ENCODE measurements around the gene PLEKHO2. TPM values are rescaled to one million over a fixed set of nuclear protein-coding genes. Genes with fewer than 3 reads are reported as not detected.

PLEKHO2 gene
- total and polyA plus RNA-seq, 10 of the 15 experiments (the other 5 are each of a cell fraction or from before 2014, with no cell fraction given), result 1.4 to 25.6 (median 20.5) TPM

DNA sequence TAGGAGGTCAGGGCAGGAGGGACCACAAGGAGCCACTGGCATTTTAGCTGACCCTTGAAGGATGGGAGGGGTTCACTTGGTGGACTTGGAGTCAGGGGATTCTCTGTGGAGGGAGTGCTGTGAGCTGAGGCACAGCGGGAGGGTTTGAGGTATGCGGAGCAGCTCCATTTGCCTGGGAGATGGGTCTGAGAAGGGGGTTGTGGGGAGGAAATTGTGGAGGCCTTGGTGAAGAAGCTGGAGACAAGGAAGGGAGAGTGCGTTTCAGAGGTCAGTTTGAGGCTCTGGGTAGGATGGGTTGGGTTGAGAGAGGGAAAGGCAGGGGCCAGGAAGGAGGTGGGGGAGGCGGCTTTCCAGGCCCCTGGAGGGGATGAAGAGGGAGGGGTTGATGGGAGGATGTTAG is 20.2 kb downstream of the PLEKHO2 start:
- H3K79me2 ChIP-seq (ENCODE audit: control insufficient read depth, insufficient read depth, low read length), result peaks cover 8% of the 10 kb centered on the region
- DNase-seq (ENCODE audit: low read depth, low spot score), result no peak
- in situ Hi-C loops (cut with MboI) (no loop called here), intact Hi-C loops (cut with micrococcal nuclease; ENCODE audit: unreplicated experiment) (no loop called here)
- ATAC-seq, result no peak
- H3K4me1 ChIP-seq (ENCODE audit: control insufficient read depth, insufficient read depth, low read length), result peaks cover 6% of the 10 kb centered on the region
- no TSS peak for BruUV-seq (replicated peaks)
- ChIA-PET POLR2A (interaction anchor here (0.9 to 1.7 kb wide), 4 partner anchors 11 to 58 kb away, joined by 3 to 4 read pairs (median 3); no protein-coding TSS in a partner anchor), RAD21 (ENCODE audit: unreplicated experiment) (interaction anchor here (1.0 to 1.3 kb wide), 2 partner anchors 16 to 32 kb away, joined by 3 read pairs; no protein-coding TSS in a partner anchor), CTCF (interaction anchor here (1.3 kb wide), 1 partner anchor 13 kb away, joined by 4 read pairs; no protein-coding TSS in a partner anchor), SMC1A (ENCODE audit: uncharacterized antibody, unreplicated experiment) (interaction anchor here (0.6 to 8.5 kb wide), 6 partner anchors 11 to 130 kb away, joined by 3 to 51 read pairs (median 5); no protein-coding TSS in a partner anchor)
- TF ChIP-seq, protein P1, sequence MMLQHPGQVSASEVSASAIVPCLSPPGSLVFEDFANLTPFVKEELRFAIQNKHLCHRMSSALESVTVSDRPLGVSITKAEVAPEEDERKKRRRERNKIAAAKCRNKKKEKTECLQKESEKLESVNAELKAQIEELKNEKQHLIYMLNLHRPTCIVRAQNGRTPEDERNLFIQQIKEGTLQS (IDR thresholded peaks at IDR 0.05; ENCODE audit: borderline replicate concordance, extremely low read depth, low read depth, low read length), result no peak
- TF ChIP-seq CEBPB (IDR thresholded peaks at IDR 0.05; ENCODE audit: borderline replicate concordance in 1 of 2, low read depth in 2 of 2, low read length in 2 of 2), result no peak
- no peak for TF ChIP-seq RELA (IDR thresholded peaks at IDR 0.05; ENCODE audit: borderline replicate concordance, partially characterized antibody)
- no peak for TF ChIP-seq PAX8 (IDR thresholded peaks at IDR 0.05)
- no peak for TF ChIP-seq TCF7 (IDR thresholded peaks at IDR 0.05; ENCODE audit: borderline replicate concordance)
- no peak for TF ChIP-seq ZNF622 (IDR thresholded peaks at IDR 0.05)
- TF ChIP-seq, protein P2, sequence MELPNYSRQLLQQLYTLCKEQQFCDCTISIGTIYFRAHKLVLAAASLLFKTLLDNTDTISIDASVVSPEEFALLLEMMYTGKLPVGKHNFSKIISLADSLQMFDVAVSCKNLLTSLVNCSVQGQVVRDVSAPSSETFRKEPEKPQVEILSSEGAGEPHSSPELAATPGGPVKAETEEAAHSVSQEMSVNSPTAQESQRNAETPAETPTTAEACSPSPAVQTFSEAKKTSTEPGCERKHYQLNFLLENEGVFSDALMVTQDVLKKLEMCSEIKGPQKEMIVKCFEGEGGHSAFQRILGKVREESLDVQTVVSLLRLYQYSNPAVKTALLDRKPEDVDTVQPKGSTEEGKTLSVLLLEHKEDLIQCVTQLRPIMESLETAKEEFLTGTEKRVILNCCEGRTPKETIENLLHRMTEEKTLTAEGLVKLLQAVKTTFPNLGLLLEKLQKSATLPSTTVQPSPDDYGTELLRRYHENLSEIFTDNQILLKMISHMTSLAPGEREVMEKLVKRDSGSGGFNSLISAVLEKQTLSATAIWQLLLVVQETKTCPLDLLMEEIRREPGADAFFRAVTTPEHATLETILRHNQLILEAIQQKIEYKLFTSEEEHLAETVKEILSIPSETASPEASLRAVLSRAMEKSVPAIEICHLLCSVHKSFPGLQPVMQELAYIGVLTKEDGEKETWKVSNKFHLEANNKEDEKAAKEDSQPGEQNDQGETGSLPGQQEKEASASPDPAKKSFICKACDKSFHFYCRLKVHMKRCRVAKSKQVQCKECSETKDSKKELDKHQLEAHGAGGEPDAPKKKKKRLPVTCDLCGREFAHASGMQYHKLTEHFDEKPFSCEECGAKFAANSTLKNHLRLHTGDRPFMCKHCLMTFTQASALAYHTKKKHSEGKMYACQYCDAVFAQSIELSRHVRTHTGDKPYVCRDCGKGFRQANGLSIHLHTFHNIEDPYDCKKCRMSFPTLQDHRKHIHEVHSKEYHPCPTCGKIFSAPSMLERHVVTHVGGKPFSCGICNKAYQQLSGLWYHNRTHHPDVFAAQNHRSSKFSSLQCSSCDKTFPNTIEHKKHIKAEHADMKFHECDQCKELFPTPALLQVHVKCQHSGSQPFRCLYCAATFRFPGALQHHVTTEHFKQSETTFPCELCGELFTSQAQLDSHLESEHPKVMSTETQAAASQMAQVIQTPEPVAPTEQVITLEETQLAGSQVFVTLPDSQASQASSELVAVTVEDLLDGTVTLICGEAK (IDR thresholded peaks at IDR 0.05; ENCODE audit: borderline replicate concordance), result no peak
- TF ChIP-seq EP300 (IDR thresholded peaks at IDR 0.05; ENCODE audit: borderline replicate concordance in 1 of 2, control insufficient read depth in 1 of 2, low read depth in 2 of 2, low read length in 2 of 2), result no peak
- TF ChIP-seq KLF5 (IDR thresholded peaks at IDR 0.05; ENCODE audit: partially characterized antibody), result no peak
- no peak for TF ChIP-seq ZSCAN29 (IDR thresholded peaks at IDR 0.05)
- no peak for TF ChIP-seq ZNF384 (IDR thresholded peaks at IDR 0.05; ENCODE audit: borderline replicate concordance, low read depth, low read length)
- no peak overlapping the region for H3K4me3 ChIP-seq
- 94% methylated on average over 4 of the region's 4 CpGs for WGBS (ENCODE audit: insufficient coverage, insufficient replicate concordance, low lambda C conversion rate, missing lambda C conversion rate)
- H3K9ac ChIP-seq (ENCODE audit: control insufficient read depth, insufficient read depth, low read length), result no peak overlapping the region
- H3K27me3 ChIP-seq (replicated peaks in 1 of 2; ENCODE audit: control insufficient read depth in 2 of 2, insufficient read depth in 2 of 2, low read length in 1 of 2), result no peaks in the 10 kb centered on the region
- H3K4me2 ChIP-seq (ENCODE audit: control insufficient read depth, insufficient read depth), result no peak overlapping the region
- H3K9me3 ChIP-seq (replicated peaks; ENCODE audit: control insufficient read depth, insufficient read depth, low read length), result no peaks in the 10 kb centered on the region
- no peak overlapping the region for H2AFZ ChIP-seq (ENCODE audit: control insufficient read depth, low read depth, low read length)
- FAIRE-seq, result no peak
- H3K36me3 ChIP-seq (ENCODE audit: control insufficient read depth in 2 of 2, insufficient read depth in 2 of 2, low read length in 1 of 2), result peaks cover 37 to 56% of the 10 kb centered on the region in 2 experiments
- H4K20me1 ChIP-seq (ENCODE audit: control insufficient read depth, insufficient read depth), result peaks cover 3% of the 10 kb centered on the region
- H3K27ac ChIP-seq (ENCODE audit: control insufficient read depth, insufficient read depth), result no peak overlapping the region
